ENCODE data around the gene RASIP1. TPM values are rescaled to one million over a fixed set of nuclear protein-coding genes. Genes with fewer than 3 reads are reported as not detected.
"Not testable (repeated sequence)": the region's sequence is repeated elsewhere in the genome, so short reads cannot be mapped to it uniquely, and the experiment has no call there.

RASIP1 gene
- total RNA-seq, 2 experiments from 2014 or later: 0.19 TPM

GRCh38 chr19:48720613-48721296 lies 19.7 kb downstream of the RASIP1 start:
- peaks cover 6% of the 10 kb centered on the region for H3K9me3 Mint-ChIP-seq
- intact Hi-C loops (cut with micrococcal nuclease): loop anchor here (2.0 kb wide), 1 partner anchor 18 kb away; no protein-coding TSS in a partner anchor
- H3K4me1 Mint-ChIP-seq (ENCODE audit: low read depth): peaks cover 10% of the 10 kb centered on the region
- H3K36me3 Mint-ChIP-seq: peaks cover 7% of the 10 kb centered on the region
- DNase-seq: peak; percentile 97
- H3K4me3 Mint-ChIP-seq: peak overlapping the region; percentile 89
- POLR2A ChIA-PET: interaction anchor here (0.9 to 1.0 kb wide), 2 partner anchors 12 to 75 kb away, joined by 3 to 5 read pairs; no protein-coding TSS in a partner anchor
- H3K27ac Mint-ChIP-seq: peak overlapping the region; percentile 97
- CTCF ChIA-PET: interaction anchor here (1.0 to 1.2 kb wide), 5 partner anchors 18 to 273 kb away, joined by 3 to 6 read pairs (median 4); partner anchors contain the start of genes CA11, GYS1 and RUVBL2
- H3K27me3 Mint-ChIP-seq: no peaks in the 10 kb centered on the region

GRCh38 chr19:48720251-48720612 lies 20.2 kb downstream of the RASIP1 start:
- peaks cover 4% of the 10 kb centered on the region for H3K36me3 Mint-ChIP-seq
- POLR2A ChIA-PET: interaction anchor here (0.9 to 1.0 kb wide), 2 partner anchors 12 to 75 kb away, joined by 3 to 5 read pairs; no protein-coding TSS in a partner anchor
- no peaks in the 10 kb centered on the region for H3K27me3 Mint-ChIP-seq
- H3K9me3 Mint-ChIP-seq: peaks cover 3% of the 10 kb centered on the region
- peak overlapping the region; percentile 97 for H3K27ac Mint-ChIP-seq
- H3K4me3 Mint-ChIP-seq: peak overlapping the region; percentile 89
- intact Hi-C loops (cut with micrococcal nuclease): loop anchor here (2.0 kb wide), 1 partner anchor 19 kb away; no protein-coding TSS in a partner anchor
- DNase-seq: no peak
- peaks cover 6% of the 10 kb centered on the region for H3K4me1 Mint-ChIP-seq (ENCODE audit: low read depth)
- CTCF ChIA-PET: interaction anchor here (1.1 to 1.2 kb wide), 4 partner anchors 19 to 122 kb away, joined by 3 to 6 read pairs (median 4); partner anchors contain the start of gene CA11

GRCh38 chr19:48719263-48720171 lies 20.9 kb downstream of the RASIP1 start, which contains the start of gene MAMSTR:
Gene MAMSTR, minus strand, starts transcription at chr19:48719725. Its CDS starts 694 bp downstream, at chr19:48719031.
- Mint-ChIP-seq H3K4me3 (peak within 1 kb of the TSS; percentile 89), H3K4me1 (ENCODE audit: low read depth) (peaks cover 3% of the 10 kb centered on the region), H3K36me3 (no peaks in the 10 kb centered on the region), H3K27ac (peak within 1 kb of the TSS; percentile 97), H3K27me3 (no peaks in the 10 kb centered on the region), H3K9me3 (no peaks in the 10 kb centered on the region)
- intact Hi-C loops (cut with micrococcal nuclease): loop anchor here (2.0 kb wide), 1 partner anchor 19 kb away; no protein-coding TSS in a partner anchor
- no peak for DNase-seq
- ChIA-PET POLR2A (no interaction called here), CTCF (no interaction called here)

- no peaks in the 10 kb centered on the region for H3K9me3 Mint-ChIP-seq
- DNase-seq: no peak
- ChIA-PET CTCF (no interaction called here), POLR2A (no interaction called here)
- no peaks in the 10 kb centered on the region for H3K36me3 Mint-ChIP-seq
- H3K4me1 Mint-ChIP-seq (ENCODE audit: low read depth): peaks cover 3% of the 10 kb centered on the region
- H3K27ac Mint-ChIP-seq: no peak overlapping the region
- H3K27me3 Mint-ChIP-seq: no peaks in the 10 kb centered on the region
- intact Hi-C loops (cut with micrococcal nuclease): no loop called here
- no peak overlapping the region for H3K4me3 Mint-ChIP-seq
These were observed 21.6 kb downstream of the RASIP1 start for GRCh38 chr19:48718711-48719231.

GRCh38 chr19:48718106-48718505 lies 22.3 kb downstream of the RASIP1 start:
- POLR2A ChIA-PET; H3K4me1 Mint-ChIP-seq (ENCODE audit: low read depth); intact Hi-C loops (cut with micrococcal nuclease); H3K4me3 Mint-ChIP-seq; H3K27ac Mint-ChIP-seq; H3K9me3 Mint-ChIP-seq; H3K27me3 Mint-ChIP-seq; CTCF ChIA-PET; DNase-seq; H3K36me3 Mint-ChIP-seq: not testable (repeated sequence)

GRCh38 chr19:48716562-48717291 lies 23.7 kb downstream of the RASIP1 start:
- H3K9me3 Mint-ChIP-seq: no peaks in the 10 kb centered on the region
- ChIA-PET CTCF (interaction anchor here (1.2 kb wide), 1 partner anchor 41 kb away, joined by 4 read pairs; no protein-coding TSS in a partner anchor), POLR2A (no interaction called here)
- no peaks in the 10 kb centered on the region for H3K27me3 Mint-ChIP-seq
- intact Hi-C loops (cut with micrococcal nuclease): no loop called here
- H3K27ac Mint-ChIP-seq: no peak overlapping the region
- no peaks in the 10 kb centered on the region for H3K36me3 Mint-ChIP-seq
- no peak overlapping the region for H3K4me3 Mint-ChIP-seq
- H3K4me1 Mint-ChIP-seq (ENCODE audit: low read depth): peaks cover 11% of the 10 kb centered on the region
- DNase-seq: no peak

- ChIA-PET CTCF (interaction anchor here (1.2 to 3.8 kb wide), 2 partner anchors 40 to 41 kb away, joined by 4 to 14 read pairs; no protein-coding TSS in a partner anchor), POLR2A (no interaction called here)
- DNase-seq: no peak
- Mint-ChIP-seq H3K4me1 (ENCODE audit: low read depth) (peaks cover 11% of the 10 kb centered on the region), H3K27me3 (no peaks in the 10 kb centered on the region), H3K27ac (no peak overlapping the region), H3K4me3 (peak overlapping the region; percentile 79), H3K9me3 (peaks cover 7% of the 10 kb centered on the region), H3K36me3 (no peaks in the 10 kb centered on the region)
- intact Hi-C loops (cut with micrococcal nuclease): loop anchor here (2.0 kb wide), 1 partner anchor 69 kb away; the partner anchor contains the start of gene CA11
These were observed 24.7 kb downstream of the RASIP1 start for GRCh38 chr19:48715681-48716171.

GRCh38 chr19:48714759-48715675 lies 25.4 kb downstream of the RASIP1 start:
- Mint-ChIP-seq H3K4me1 (ENCODE audit: low read depth) (peaks cover 11% of the 10 kb centered on the region), H3K27ac (peak overlapping the region; percentile 74), H3K4me3 (peak overlapping the region; percentile 79), H3K27me3 (no peaks in the 10 kb centered on the region), H3K36me3 (no peaks in the 10 kb centered on the region), H3K9me3 (peaks cover 7% of the 10 kb centered on the region)
- CTCF ChIA-PET: interaction anchor here (0.6 to 3.8 kb wide), 4 partner anchors 9 to 229 kb away, joined by 3 to 14 read pairs (median 6); no protein-coding TSS in a partner anchor
- POLR2A ChIA-PET: interaction anchor here (0.8 to 1.0 kb wide), 3 partner anchors 24 to 269 kb away, joined by 3 read pairs; no protein-coding TSS in a partner anchor
- no peak for DNase-seq
- intact Hi-C loops (cut with micrococcal nuclease): loop anchor here (1.0 to 2.0 kb wide), 2 partner anchors 10 to 68 kb away; partner anchors contain the start of gene CA11

GRCh38 chr19:48713864-48714755 lies 26.3 kb downstream of the RASIP1 start:
- H3K4me1 Mint-ChIP-seq (ENCODE audit: low read depth): peaks cover 11% of the 10 kb centered on the region
- CTCF ChIA-PET: interaction anchor here (0.6 to 3.8 kb wide), 5 partner anchors 10 to 228 kb away, joined by 3 to 14 read pairs (median 4); partner anchors contain the start of gene HSD17B14
- no peaks in the 10 kb centered on the region for H3K27me3 Mint-ChIP-seq
- intact Hi-C loops (cut with micrococcal nuclease): loop anchor here (1.0 to 2.0 kb wide), 2 partner anchors 11 to 67 kb away; partner anchors contain the start of gene CA11
- H3K4me3 Mint-ChIP-seq: peak overlapping the region; percentile 83
- peaks cover 7% of the 10 kb centered on the region for H3K9me3 Mint-ChIP-seq
- POLR2A ChIA-PET: interaction anchor here (0.6 to 1.0 kb wide), 5 partner anchors 12 to 268 kb away, joined by 3 to 4 read pairs (median 3); no protein-coding TSS in a partner anchor
- DNase-seq: peak; percentile 99
- no peaks in the 10 kb centered on the region for H3K36me3 Mint-ChIP-seq
- peak overlapping the region; percentile 74 for H3K27ac Mint-ChIP-seq

All from activated CD4-positive, alpha-beta memory T cell treated with anti-CD3 and anti-CD28 coated beads for 36 hours (primary cell).